Stimulated activated CD8-positive, alpha-beta memory T cell treated with anti-CD3 and anti-CD28 coated beads, Interleukin-7, amount 100 ng/mL, for 1 hour (primary cell): Measurements from ENCODE around the gene TEPSIN.

Source experiments
- DNase-seq, 2 donors: peaks; one replicate each; pipeline ENCODE4 v3.0.0-alpha.2; 2020; ENCODE audit warnings: low read depth in 2 of 2

TEPSIN gene

GRCh38 chr17:81250286-81251093 lies 11.6 kb upstream of the TEPSIN start:
- DNase-seq: no peak

GRCh38 chr17:81249223-81250040 lies 10.6 kb upstream of the TEPSIN start:
- DNase-seq: no peak

GRCh38 chr17:81248649-81249048 lies 9.8 kb upstream of the TEPSIN start:
- DNase-seq: no peak

GRCh38 chr17:81247339-81247990 lies 8.6 kb upstream of the TEPSIN start:
- DNase-seq: no peak

- no peak for DNase-seq
These were observed 8.0 kb upstream of the TEPSIN start for GRCh38 chr17:81246679-81247338.

GRCh38 chr17:81246343-81246670 lies 7.5 kb upstream of the TEPSIN start:
- DNase-seq: no peak

GRCh38 chr17:81245665-81246342 lies 6.9 kb upstream of the TEPSIN start:
- DNase-seq: no peak

GRCh38 chr17:81245024-81245664 lies 6.3 kb upstream of the TEPSIN start:
- no peak for DNase-seq

GRCh38 chr17:81244358-81245023 lies 5.6 kb upstream of the TEPSIN start:
- no peak for DNase-seq

- no peak for DNase-seq
These were observed 4.4 kb upstream of the TEPSIN start for GRCh38 chr17:81243333-81243664.

GRCh38 chr17:81242421-81243332 lies 3.8 kb upstream of the TEPSIN start:
- no peak for DNase-seq

GRCh38 chr17:81241648-81242420 lies 3.0 kb upstream of the TEPSIN start:
- peak; percentile 24 to 53 for DNase-seq

GRCh38 chr17:81241203-81241602 lies 2.3 kb upstream of the TEPSIN start:
- DNase-seq: no peak

GRCh38 chr17:81240761-81241160 lies 1.9 kb upstream of the TEPSIN start:
- no peak for DNase-seq

- no peak for DNase-seq
These were observed 1.1 kb upstream of the TEPSIN start for GRCh38 chr17:81239714-81240555.

GRCh38 chr17:81238490-81238814 lies 403 bp downstream of the TEPSIN start:
- no peak for DNase-seq

- no peak for DNase-seq
These were observed 1.0 kb downstream of the TEPSIN start for GRCh38 chr17:81237591-81238489.
